GM21619 (cell line): Measurements from ENCODE around the gene HYAL3.

Experiments
- ATAC-seq: cut with Tn5 transposase; IDR thresholded peaks from one replicate; pipeline ENCODE4 v1.9.1; 2021; ENCODE audit not compliant: unreplicated experiment

The HYAL3 gene

GRCh38 chr3:50298836-50299637 lies at the start of gene HYAL3, which contains the start of gene NAA80:
Gene HYAL3, minus strand, starts transcription at chr3:50299405. Its CDS starts 3,803 bp downstream, at chr3:50295602.
Gene NAA80, minus strand, starts transcription at chr3:50299405. Its CDS starts 1,942 bp downstream, at chr3:50297463.
- ATAC-seq, result peak; percentile 83

- no peak for ATAC-seq
These were observed 48.1 kb upstream of the HYAL3 start for GRCh38 chr3:50347187-50347813.

- ATAC-seq, result no peak
These were observed 46.5 kb upstream of the HYAL3 start, which contains the start of gene ZMYND10 for GRCh38 chr3:50345586-50346234. Gene ZMYND10, minus strand, starts transcription at chr3:50345732. Its CDS starts 153 bp downstream, at chr3:50345579.

- ATAC-seq, result no peak
These were observed 45.8 kb upstream of the HYAL3 start for GRCh38 chr3:50345008-50345407.

GRCh38 chr3:50342813-50343633 lies 43.8 kb upstream of the HYAL3 start:
- ATAC-seq, result no peak

GRCh38 chr3:50341996-50342650 lies 42.9 kb upstream of the HYAL3 start:
- no peak for ATAC-seq

- ATAC-seq, result no peak
These were observed 42.3 kb upstream of the HYAL3 start for GRCh38 chr3:50341537-50341936.

GRCh38 chr3:50340448-50341329 lies 41.5 kb upstream of the HYAL3 start, which contains the start of gene RASSF1:
Gene RASSF1, minus strand, starts transcription at chr3:50340836. Its CDS starts 31 bp downstream, at chr3:50340805.
- ATAC-seq, result no peak

GRCh38 chr3:50340147-50340447 lies 40.9 kb upstream of the HYAL3 start:
- no peak for ATAC-seq

- ATAC-seq, result no peak
These were observed 40.4 kb upstream of the HYAL3 start for GRCh38 chr3:50339485-50340146.

- no peak for ATAC-seq
These were observed 39.8 kb upstream of the HYAL3 start for GRCh38 chr3:50338965-50339364.

- peak; percentile 72 for ATAC-seq
These were observed 38.1 kb upstream of the HYAL3 start for GRCh38 chr3:50337175-50337861.

GRCh38 chr3:50336452-50337174 lies 37.4 kb upstream of the HYAL3 start:
- ATAC-seq, result peak; percentile 4

GRCh38 chr3:50334339-50335075 lies 35.3 kb upstream of the HYAL3 start:
- no peak for ATAC-seq

- no peak for ATAC-seq
These were observed 34.6 kb upstream of the HYAL3 start for GRCh38 chr3:50333744-50334328.

- no peak for ATAC-seq
These were observed 32.2 kb upstream of the HYAL3 start for GRCh38 chr3:50331364-50331907.
